Calu3 (cell line): ENCODE measurements around the gene ARID1B. TPM values are rescaled to one million over a fixed set of nuclear protein-coding genes. Genes with fewer than 3 reads are reported as not detected.
A peak's percentile ranks its signal among the peaks of the same experiment; 100 is the strongest.

Experiments used
- BruUV-seq: library from RNA; stranded (reverse); fragments of 400-500 nt; replicated peaks from 2 replicates; lab custom pipeline; 2021; lab: Mats Ljungman, UMichigan
- CTCF ChIA-PET: fragments of 300-600 bp; sonication (Branson Sonifier 250); formaldehyde crosslinking; loops from one replicate; lab custom pipeline; 2022; ENCODE audit warnings: antibody characterized with exemption; lab: Charles Lee
- DNase-seq: peaks from one replicate; pipeline ENCODE4 v3.0.0; 2022
- H3K27ac Mint-ChIP-seq: one replicate; pipeline ENCODE4 v1.8.0; 2022; ENCODE audit warnings: mixed read lengths; ENCODE audit not compliant: unreplicated experiment
- H3K27me3 Mint-ChIP-seq: one replicate; pipeline ENCODE4 v1.8.0; 2022; ENCODE audit warnings: mixed read lengths; ENCODE audit not compliant: unreplicated experiment
- H3K36me3 Mint-ChIP-seq: one replicate; pipeline ENCODE4 v1.8.0; 2022; ENCODE audit warnings: mild to moderate bottlenecking, moderate library complexity, mixed read lengths; ENCODE audit not compliant: insufficient read depth, unreplicated experiment
- H3K4me1 Mint-ChIP-seq: one replicate; pipeline ENCODE4 v1.8.0; 2022; ENCODE audit warnings: mild to moderate bottlenecking, low read depth, mixed read lengths; ENCODE audit not compliant: unreplicated experiment
- H3K4me3 Mint-ChIP-seq: one replicate; pipeline ENCODE4 v1.8.0; 2022; ENCODE audit warnings: mild to moderate bottlenecking, low read depth, moderate library complexity, mixed read lengths; ENCODE audit not compliant: unreplicated experiment
- H3K9me3 Mint-ChIP-seq: one replicate; pipeline ENCODE4 v1.8.0; 2022; ENCODE audit warnings: low read depth, mixed read lengths; ENCODE audit not compliant: unreplicated experiment
- CTCF ChIP-seq: fragments of 200-600 bp; IDR thresholded peaks from one replicate; pipeline ENCODE4 v1.8.0; 2022; ENCODE audit warnings: antibody characterized with exemption; ENCODE audit not compliant: unreplicated experiment
- intact Hi-C: fragments of 100-400 bp; cut with micrococcal nuclease; formaldehyde crosslinking; loops from one replicate; pipeline ENCODE4 v1.10.0; 2022; ENCODE audit not compliant: unreplicated experiment
- total RNA-seq: library from RNA; stranded (reverse); gene quantifications from 2 replicates; pipeline ENCODE4 v1.2.3, GENCODE V29; 2022

The ARID1B gene
- total RNA-seq, 1 experiment from 2014 or later, result 53.5 TPM

- CTCF ChIA-PET, result no interaction called here
- intact Hi-C loops, result loop anchor here (2.0 kb wide), 1 partner anchor 23 kb away; no protein-coding TSS in a partner anchor
- H3K4me3 Mint-ChIP-seq, result no peak overlapping the region
- peaks cover 2% of the 10 kb centered on the region for H3K9me3 Mint-ChIP-seq
- no peaks in the 10 kb centered on the region for H3K27me3 Mint-ChIP-seq
- no peak for DNase-seq
- no peak for TF ChIP-seq CTCF
- no peak overlapping the region for H3K27ac Mint-ChIP-seq
- peaks cover 17% of the 10 kb centered on the region for H3K36me3 Mint-ChIP-seq
- peaks cover 18% of the 10 kb centered on the region for H3K4me1 Mint-ChIP-seq
- BruUV-seq, result no TSS peak
These were observed 442.3 kb downstream of the ARID1B start for GRCh38 chr6:157219201-157220200.

GRCh38 chr6:157220485-157220884, 443.3 kb downstream of the ARID1B start:
- Mint-ChIP-seq H3K36me3 (peaks cover 17% of the 10 kb centered on the region), H3K4me3 (no peak overlapping the region)

GRCh38 chr6:157221049-157221816, 444.1 kb downstream of the ARID1B start:
- peaks cover 2% of the 10 kb centered on the region for H3K9me3 Mint-ChIP-seq
- intact Hi-C loops, result loop anchor here (2.0 kb wide), 1 partner anchor 22 kb away; no protein-coding TSS in a partner anchor
- peaks cover 18% of the 10 kb centered on the region for H3K4me1 Mint-ChIP-seq
- H3K4me3 Mint-ChIP-seq, result peak overlapping the region; percentile 57
- peak overlapping the region; percentile 61 for H3K27ac Mint-ChIP-seq
- BruUV-seq, result no TSS peak
- no peaks in the 10 kb centered on the region for H3K27me3 Mint-ChIP-seq
- no peak for TF ChIP-seq CTCF
- CTCF ChIA-PET, result no interaction called here
- peak; percentile 93 for DNase-seq
- peaks cover 17% of the 10 kb centered on the region for H3K36me3 Mint-ChIP-seq

More at GRCh38 chr6:157220485-157220884, 443.3 kb downstream of the ARID1B start:
- no peak for DNase-seq
- peaks cover 2% of the 10 kb centered on the region for H3K9me3 Mint-ChIP-seq
- H3K4me1 Mint-ChIP-seq, result peaks cover 18% of the 10 kb centered on the region
- no TSS peak for BruUV-seq
- intact Hi-C loops, result loop anchor here (2.0 kb wide), 1 partner anchor 22 kb away; no protein-coding TSS in a partner anchor
- CTCF ChIA-PET, result no interaction called here
- no peak for TF ChIP-seq CTCF
- no peak overlapping the region for H3K27ac Mint-ChIP-seq
- H3K27me3 Mint-ChIP-seq, result no peaks in the 10 kb centered on the region

GRCh38 chr6:157221817-157222175, 444.6 kb downstream of the ARID1B start:
- H3K4me3 Mint-ChIP-seq, result peak overlapping the region; percentile 57
- DNase-seq, result no peak
- CTCF ChIA-PET, result no interaction called here
- H3K9me3 Mint-ChIP-seq, result peaks cover 2% of the 10 kb centered on the region
- no peak for TF ChIP-seq CTCF
- H3K27me3 Mint-ChIP-seq, result no peaks in the 10 kb centered on the region
- peaks cover 17% of the 10 kb centered on the region for H3K36me3 Mint-ChIP-seq
- intact Hi-C loops, result loop anchor here (2.0 kb wide), 1 partner anchor 21 kb away; no protein-coding TSS in a partner anchor
- peak overlapping the region; percentile 61 for H3K27ac Mint-ChIP-seq
- BruUV-seq, result no TSS peak
- peaks cover 18% of the 10 kb centered on the region for H3K4me1 Mint-ChIP-seq
